ENCODE results near the gene TJP2. TPM values are rescaled to one million over a fixed set of nuclear protein-coding genes. Genes with fewer than 3 reads are reported as not detected.
A peak's percentile ranks its signal among the peaks of the same experiment; 100 is the strongest.

Gene TJP2
- total RNA-seq, 2 donors from 2014 or later = 207 to 226 TPM

GRCh38 chr9:69165581-69165980 lies 8.5 kb upstream of the TJP2 start:
- no peaks in the 10 kb centered on the region for H3K36me3 ChIP-seq
- no peaks in the 10 kb centered on the region for H3K27me3 ChIP-seq (replicated peaks; ENCODE audit: insufficient read depth)
- no peak overlapping the region for H3K4me3 ChIP-seq
- H3K4me1 ChIP-seq (ENCODE audit: control insufficient read depth in 1 of 2, low read depth in 2 of 2) = no peaks in the 10 kb centered on the region
- no peaks in the 10 kb centered on the region for H3K9me3 ChIP-seq
- no peak overlapping the region for H3K27ac ChIP-seq
- DNase-seq (ENCODE audit: low spot score) (no peak), ATAC-seq (ENCODE audit: insufficient number of reproducible peaks, low FRiP score, low read depth) (no peak)
- TF ChIP-seq CTCF (IDR thresholded peaks at IDR 0.05) = no peak

- no peak for ATAC-seq (ENCODE audit: insufficient number of reproducible peaks, low FRiP score, low read depth)
- no peaks in the 10 kb centered on the region for H3K9me3 ChIP-seq
- no peak for DNase-seq (ENCODE audit: low spot score)
- H3K4me3 ChIP-seq = peak overlapping the region; percentile 34
- H3K36me3 ChIP-seq = no peaks in the 10 kb centered on the region
- H3K27me3 ChIP-seq (replicated peaks; ENCODE audit: insufficient read depth) = no peaks in the 10 kb centered on the region
- TF ChIP-seq CTCF (IDR thresholded peaks at IDR 0.05) = no peak
- peaks cover 4 to 14% of the 10 kb centered on the region in 2 donors for H3K4me1 ChIP-seq (ENCODE audit: control insufficient read depth in 1 of 2, low read depth in 2 of 2)
- no peak overlapping the region for H3K27ac ChIP-seq
Observed at GRCh38 chr9:69168709-69169217, 5.3 kb upstream of the TJP2 start.

GRCh38 chr9:69170231-69170630 lies 3.8 kb upstream of the TJP2 start:
- no peak for DNase-seq (ENCODE audit: low spot score)
- Histone ChIP-seq H3K4me1 (ENCODE audit: control insufficient read depth in 1 of 2, low read depth in 2 of 2) (peaks cover 5 to 16% of the 10 kb centered on the region in 2 donors), H3K27ac (no peak overlapping the region), H3K4me3 (no peak overlapping the region), H3K27me3 (replicated peaks; ENCODE audit: insufficient read depth) (no peaks in the 10 kb centered on the region), H3K36me3 (no peaks in the 10 kb centered on the region), H3K9me3 (no peaks in the 10 kb centered on the region)
- TF ChIP-seq CTCF (IDR thresholded peaks at IDR 0.05) = no peak
- no peak for ATAC-seq (ENCODE audit: insufficient number of reproducible peaks, low FRiP score, low read depth)

- H3K36me3 ChIP-seq = no peaks in the 10 kb centered on the region
- peaks cover 9 to 24% of the 10 kb centered on the region in 2 donors for H3K4me1 ChIP-seq (ENCODE audit: control insufficient read depth in 1 of 2, low read depth in 2 of 2)
- ATAC-seq (ENCODE audit: insufficient number of reproducible peaks, low FRiP score, low read depth) (no peak), DNase-seq (ENCODE audit: low spot score) (no peak)
- TF ChIP-seq CTCF (IDR thresholded peaks at IDR 0.05) = no peak
- H3K9me3 ChIP-seq = no peaks in the 10 kb centered on the region
- H3K27me3 ChIP-seq (replicated peaks; ENCODE audit: insufficient read depth) = no peaks in the 10 kb centered on the region
- no peak overlapping the region for H3K4me3 ChIP-seq
- H3K27ac ChIP-seq = no peak overlapping the region
Observed at GRCh38 chr9:69171049-69171448, 3.0 kb upstream of the TJP2 start.

GRCh38 chr9:69171517-69171916 lies 2.6 kb upstream of the TJP2 start:
- Histone ChIP-seq H3K4me1 (ENCODE audit: control insufficient read depth in 1 of 2, low read depth in 2 of 2) (peaks cover 9 to 29% of the 10 kb centered on the region in 2 donors), H3K9me3 (no peaks in the 10 kb centered on the region), H3K27me3 (replicated peaks; ENCODE audit: insufficient read depth) (no peaks in the 10 kb centered on the region), H3K36me3 (no peaks in the 10 kb centered on the region), H3K27ac (no peak overlapping the region), H3K4me3 (no peak overlapping the region)
- ATAC-seq (ENCODE audit: insufficient number of reproducible peaks, low FRiP score, low read depth) = no peak
- no peak for DNase-seq (ENCODE audit: low spot score)
- no peak for TF ChIP-seq CTCF (IDR thresholded peaks at IDR 0.05)
